Measurements from ENCODE around the gene PLA2G12A.

Gene PLA2G12A

GRCh38 chr4:109675843-109676242 is 54.0 kb downstream of the PLA2G12A start:
- ATAC-seq = no peak
- TF ChIP-seq RARB (CRISPR knock-in tag; IDR thresholded peaks at IDR 0.05) (no peak), TOX (CRISPR knock-in tag; IDR thresholded peaks at IDR 0.05; ENCODE audit: borderline replicate concordance) (no peak), PATZ1 (CRISPR knock-in tag; IDR thresholded peaks at IDR 0.05; ENCODE audit: borderline replicate concordance) (no peak), OSR1 (CRISPR knock-in tag; IDR thresholded peaks at IDR 0.05) (no peak), ZNF565 (CRISPR knock-in tag; conservative IDR thresholded peaks at IDR 0.05; ENCODE audit: low read depth) (no peak), PPARA (CRISPR knock-in tag; IDR thresholded peaks at IDR 0.05; ENCODE audit: borderline replicate concordance) (no peak), ZC3H10 (CRISPR knock-in tag; IDR thresholded peaks at IDR 0.05) (no peak), ARNTL (CRISPR knock-in tag; IDR thresholded peaks at IDR 0.05; ENCODE audit: borderline replicate concordance, low read depth) (no peak), CSDC2 (CRISPR knock-in tag; IDR thresholded peaks at IDR 0.05) (no peak), ZFP30 (CRISPR knock-in tag; IDR thresholded peaks at IDR 0.05) (no peak), ZFP3 (CRISPR knock-in tag; IDR thresholded peaks at IDR 0.05) (no peak), GLIS3 (CRISPR knock-in tag; IDR thresholded peaks at IDR 0.05) (no peak), CSRNP3 (CRISPR knock-in tag; IDR thresholded peaks at IDR 0.05) (no peak), POU6F1 (CRISPR knock-in tag; IDR thresholded peaks at IDR 0.05; ENCODE audit: borderline replicate concordance, low read depth) (no peak), ISL1 (CRISPR knock-in tag; IDR thresholded peaks at IDR 0.05) (no peak), SNAI2 (CRISPR knock-in tag; IDR thresholded peaks at IDR 0.05) (no peak), ZNF8 (CRISPR knock-in tag; IDR thresholded peaks at IDR 0.05) (no peak), BACH2 (CRISPR knock-in tag; IDR thresholded peaks at IDR 0.05; ENCODE audit: borderline replicate concordance) (no peak), TSHZ2 (CRISPR knock-in tag; IDR thresholded peaks at IDR 0.05) (no peak), TCF4 (CRISPR knock-in tag; IDR thresholded peaks at IDR 0.05; ENCODE audit: borderline replicate concordance) (no peak)

- ATAC-seq = no peak
- TF ChIP-seq TOX (CRISPR knock-in tag; IDR thresholded peaks at IDR 0.05; ENCODE audit: borderline replicate concordance) (no peak), POU6F1 (CRISPR knock-in tag; IDR thresholded peaks at IDR 0.05; ENCODE audit: borderline replicate concordance, low read depth) (no peak), BACH2 (CRISPR knock-in tag; IDR thresholded peaks at IDR 0.05; ENCODE audit: borderline replicate concordance) (no peak), CREB5 (CRISPR knock-in tag; IDR thresholded peaks at IDR 0.05; ENCODE audit: low read depth) (no peak), ZC3H10 (CRISPR knock-in tag; IDR thresholded peaks at IDR 0.05) (no peak), ARNTL (CRISPR knock-in tag; IDR thresholded peaks at IDR 0.05; ENCODE audit: borderline replicate concordance, low read depth) (no peak), GLIS3 (CRISPR knock-in tag; IDR thresholded peaks at IDR 0.05) (no peak), TSHZ2 (CRISPR knock-in tag; IDR thresholded peaks at IDR 0.05) (no peak), ESRRG (CRISPR knock-in tag; IDR thresholded peaks at IDR 0.05) (no peak), ZNF8 (CRISPR knock-in tag; IDR thresholded peaks at IDR 0.05) (no peak), RARB (CRISPR knock-in tag; IDR thresholded peaks at IDR 0.05) (no peak), ZNF70 (CRISPR knock-in tag; IDR thresholded peaks at IDR 0.05) (no peak), TCF4 (CRISPR knock-in tag; IDR thresholded peaks at IDR 0.05; ENCODE audit: borderline replicate concordance) (no peak), CSRNP3 (CRISPR knock-in tag; IDR thresholded peaks at IDR 0.05) (no peak), ZFP30 (CRISPR knock-in tag; IDR thresholded peaks at IDR 0.05) (no peak)
Measured at GRCh38 chr4:109675181-109675580, 54.7 kb downstream of the PLA2G12A start.

Data from SK-N-SH treated with all-trans-retinoic acid at 6 μM for 48 hours (cell line).